ENCODE results near the gene CRACR2B. TPM values are rescaled to one million over a fixed set of nuclear protein-coding genes. Genes with fewer than 3 reads are reported as not detected.

The CRACR2B gene
- total and polyA plus RNA-seq, 2 experiments from 2014 or later: 2.0 to 2.3 TPM

- 66 to 68% methylated on average over 20 to 23 of the region's 23 CpGs for WGBS, 2 experiments (ENCODE audit: low coverage in 1 of 2, low lambda C conversion rate in 2 of 2, missing lambda C conversion rate in 2 of 2)
- peak overlapping the region; percentile 20; the same call in 1 of the 2 replicates for H3K27ac ChIP-seq
These were observed 4.3 kb downstream of the CRACR2B start for GRCh38 chr11:831961-832528.

GRCh38 chr11:832529-833113 is 4.9 kb downstream of the CRACR2B start, which contains the start of gene CD151:
Gene CD151 (plus strand): TSS chr11:832952. CDS start chr11:836070, 3,118 bp downstream.
- TF ChIP-seq EZH2 (IDR thresholded peaks at IDR 0.05; ENCODE audit: insufficient read depth, poor library complexity, severe bottlenecking) (no peak), EZH2phosphoT487 (IDR thresholded peaks at IDR 0.05; ENCODE audit: insufficient read depth, low read depth) (no peak)
- Histone ChIP-seq H3K27me3 (replicated peaks; ENCODE audit: insufficient read depth) (no peaks in the 10 kb centered on the region), H3K4me1 (ENCODE audit: insufficient read depth) (peaks cover 14% of the 10 kb centered on the region; the same call in 1 of the 2 replicates), H3K36me3 (ENCODE audit: low read depth) (no peaks in the 10 kb centered on the region), H3K4me2 (ENCODE audit: unreplicated experiment) (peak within 1 kb of the TSS; percentile 81), H4K20me1 (ENCODE audit: insufficient read depth) (no peaks in the 10 kb centered on the region), H3K4me3 (peak within 1 kb of the TSS; percentile 92), H3K9me3 (ENCODE audit: low read depth) (no peaks in the 10 kb centered on the region), H3K27ac (peak within 1 kb of the TSS; percentile 98), H2AFZ (peak within 1 kb of the TSS; percentile 43; the same call in 1 of the 2 replicates), H3K9me2 (ENCODE audit: insufficient read depth) (no peaks in the 10 kb centered on the region), H3K9ac (peak within 1 kb of the TSS; percentile 97), H3K79me2 (ENCODE audit: insufficient read depth) (peaks cover 42% of the 10 kb centered on the region), H3F3A (ENCODE audit: insufficient read depth) (peaks cover 8% of the 10 kb centered on the region; the same call in 1 of the 2 replicates)
- DNase-seq: peak; percentile 90
- in situ Hi-C loops (cut with MboI): no loop called here
- 3% methylated on average over 18 to 58 of the region's 67 CpGs for WGBS, 2 experiments (ENCODE audit: low coverage in 1 of 2, low lambda C conversion rate in 2 of 2, missing lambda C conversion rate in 2 of 2)

More at GRCh38 chr11:831961-832528, 4.3 kb downstream of the CRACR2B start:
- peaks cover 14% of the 10 kb centered on the region; the same call in 1 of the 2 replicates for H3K4me1 ChIP-seq (ENCODE audit: insufficient read depth)
- TF ChIP-seq EZH2 (IDR thresholded peaks at IDR 0.05; ENCODE audit: insufficient read depth, poor library complexity, severe bottlenecking) (no peak), EZH2phosphoT487 (IDR thresholded peaks at IDR 0.05; ENCODE audit: insufficient read depth, low read depth) (no peak)
- H4K20me1 ChIP-seq (ENCODE audit: insufficient read depth): no peaks in the 10 kb centered on the region
- H3K9me3 ChIP-seq (ENCODE audit: low read depth): no peaks in the 10 kb centered on the region
- in situ Hi-C loops (cut with MboI): no loop called here
- no peaks in the 10 kb centered on the region for H3K9me2 ChIP-seq (ENCODE audit: insufficient read depth)
- peak overlapping the region; percentile 92 for H3K4me3 ChIP-seq
- peaks cover 36% of the 10 kb centered on the region for H3K79me2 ChIP-seq (ENCODE audit: insufficient read depth)
- 0 out of 2 replicates have a peak, but pooled peaks cover 1% of the 10 kb centered on the region for H3K27me3 ChIP-seq (replicated peaks; ENCODE audit: insufficient read depth)
- H3K4me2 ChIP-seq (ENCODE audit: unreplicated experiment): peak overlapping the region; percentile 73
- H2AFZ ChIP-seq: peak overlapping the region; percentile 43; the same call in 1 of the 2 replicates
- no peaks in the 10 kb centered on the region for H3K36me3 ChIP-seq (ENCODE audit: low read depth)
- peaks cover 7% of the 10 kb centered on the region; the same call in 1 of the 2 replicates for H3F3A ChIP-seq (ENCODE audit: insufficient read depth)
- H3K9ac ChIP-seq: peak overlapping the region; percentile 97
- no peak for DNase-seq

DNA sequence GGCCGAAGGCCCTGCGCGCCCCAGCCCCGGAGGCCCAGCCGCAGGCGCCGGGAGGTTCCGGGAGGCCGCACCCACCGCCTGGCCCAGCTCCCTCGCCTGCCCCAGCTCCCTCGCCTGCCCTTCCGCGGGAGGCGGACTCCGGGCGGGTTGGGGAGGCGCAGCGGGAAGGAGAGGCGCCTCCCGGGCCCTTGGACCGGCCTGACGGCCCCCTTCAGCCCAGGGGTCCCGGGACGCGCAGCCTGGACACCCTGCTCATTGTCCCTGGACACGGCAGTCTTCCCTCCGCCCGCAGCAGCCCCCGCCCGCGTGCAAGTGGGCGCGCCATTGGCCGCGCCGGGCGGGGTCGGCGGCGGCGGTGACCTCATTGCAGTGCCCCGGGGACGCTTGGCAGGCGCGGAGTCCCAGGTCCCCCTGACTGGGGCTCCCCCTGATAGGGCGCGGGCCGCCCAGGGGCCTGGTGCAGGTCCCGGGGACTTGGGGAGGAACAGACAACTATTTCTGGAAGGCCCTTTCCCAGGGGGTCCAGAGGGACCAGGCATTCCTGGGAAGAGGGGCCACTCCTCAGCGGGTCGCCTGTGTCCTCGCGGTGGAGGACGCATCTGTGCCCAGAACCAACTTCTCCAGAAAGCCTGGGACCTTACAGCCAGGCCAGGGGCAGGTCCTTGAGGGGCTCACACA is 5.5 kb downstream of the CRACR2B start:
- Histone ChIP-seq H3K4me2 (ENCODE audit: unreplicated experiment) (peak overlapping the region; percentile 81), H3F3A (ENCODE audit: insufficient read depth) (peaks cover 8% of the 10 kb centered on the region; the same call in 1 of the 2 replicates), H2AFZ (no peak overlapping the region), H3K9me2 (ENCODE audit: insufficient read depth) (no peaks in the 10 kb centered on the region), H3K4me1 (ENCODE audit: insufficient read depth) (peaks cover 14% of the 10 kb centered on the region; the same call in 1 of the 2 replicates), H3K9me3 (ENCODE audit: low read depth) (no peaks in the 10 kb centered on the region), H3K79me2 (ENCODE audit: insufficient read depth) (peaks cover 44% of the 10 kb centered on the region), H4K20me1 (ENCODE audit: insufficient read depth) (no peaks in the 10 kb centered on the region), H3K9ac (peak overlapping the region; percentile 97), H3K27me3 (replicated peaks; ENCODE audit: insufficient read depth) (no peaks in the 10 kb centered on the region), H3K36me3 (ENCODE audit: low read depth) (no peaks in the 10 kb centered on the region), H3K4me3 (peak overlapping the region; percentile 92), H3K27ac (peak overlapping the region; percentile 98)
- in situ Hi-C loops (cut with MboI): no loop called here
- TF ChIP-seq EZH2 (IDR thresholded peaks at IDR 0.05; ENCODE audit: insufficient read depth, poor library complexity, severe bottlenecking): no peak
- TF ChIP-seq EZH2phosphoT487 (IDR thresholded peaks at IDR 0.05; ENCODE audit: insufficient read depth, low read depth): no peak
- 1% methylated on average over 25 to 32 of the region's 55 CpGs for WGBS, 2 experiments (ENCODE audit: low coverage in 1 of 2, low lambda C conversion rate in 2 of 2, missing lambda C conversion rate in 2 of 2)
- DNase-seq: peak; percentile 85

- peak overlapping the region; percentile 97 for H3K9ac ChIP-seq
- peak; percentile 62 for DNase-seq
- H3K27me3 ChIP-seq (replicated peaks; ENCODE audit: insufficient read depth): no peaks in the 10 kb centered on the region
- 2 to 5% methylated on average over 8 to 9 of the region's 9 CpGs for WGBS, 2 experiments (ENCODE audit: low coverage in 1 of 2, low lambda C conversion rate in 2 of 2, missing lambda C conversion rate in 2 of 2)
- in situ Hi-C loops (cut with MboI): no loop called here
- H3K9me3 ChIP-seq (ENCODE audit: low read depth): no peaks in the 10 kb centered on the region
- peaks cover 45% of the 10 kb centered on the region for H3K79me2 ChIP-seq (ENCODE audit: insufficient read depth)
- peak overlapping the region; percentile 81 for H3K4me2 ChIP-seq (ENCODE audit: unreplicated experiment)
- TF ChIP-seq EZH2phosphoT487 (IDR thresholded peaks at IDR 0.05; ENCODE audit: insufficient read depth, low read depth): no peak
- no peak for TF ChIP-seq EZH2 (IDR thresholded peaks at IDR 0.05; ENCODE audit: insufficient read depth, poor library complexity, severe bottlenecking)
- no peak overlapping the region for H2AFZ ChIP-seq
- no peaks in the 10 kb centered on the region for H3K9me2 ChIP-seq (ENCODE audit: insufficient read depth)
- H3F3A ChIP-seq (ENCODE audit: insufficient read depth): peaks cover 8% of the 10 kb centered on the region; the same call in 1 of the 2 replicates
- H3K27ac ChIP-seq: peak overlapping the region; percentile 98
- peak overlapping the region; percentile 92 for H3K4me3 ChIP-seq
- H3K4me1 ChIP-seq (ENCODE audit: insufficient read depth): peaks cover 14% of the 10 kb centered on the region; the same call in 1 of the 2 replicates
- H3K36me3 ChIP-seq (ENCODE audit: low read depth): peaks cover 3% of the 10 kb centered on the region; the same call in 1 of the 2 replicates
- H4K20me1 ChIP-seq (ENCODE audit: insufficient read depth): no peaks in the 10 kb centered on the region
These were observed 6.2 kb downstream of the CRACR2B start for GRCh38 chr11:833849-834311.

Measured in GM23248 (cell line).